Keratinocyte (primary cell): ENCODE measurements around the gene ZMIZ1.

Experiments used
- CTCF ChIP-seq, 3 experiments: IDR thresholded peaks in 1 of 3; conservative IDR thresholded peaks in 1 of 3; optimal IDR thresholded peaks in 1 of 3; 2 replicates in 2 of 3; 3 replicates in 1 of 3; pipeline versions ENCODE3 to v1.5.1; 2011; ENCODE audit warnings: low read length in 3 of 3, mild to moderate bottlenecking in 3 of 3, moderate library complexity in 2 of 3, control low read depth in 1 of 3, inconsistent platforms in 1 of 3; ENCODE audit not compliant: insufficient read depth in 2 of 3; ENCODE audit errors: extremely low read depth in 1 of 3
- EZH2 ChIP-seq: IDR thresholded peaks from one replicate; pipeline ENCODE4 v1.6.1; 2012; ENCODE audit warnings: inconsistent platforms, mild to moderate bottlenecking, low read length, moderate library complexity

DNA sequence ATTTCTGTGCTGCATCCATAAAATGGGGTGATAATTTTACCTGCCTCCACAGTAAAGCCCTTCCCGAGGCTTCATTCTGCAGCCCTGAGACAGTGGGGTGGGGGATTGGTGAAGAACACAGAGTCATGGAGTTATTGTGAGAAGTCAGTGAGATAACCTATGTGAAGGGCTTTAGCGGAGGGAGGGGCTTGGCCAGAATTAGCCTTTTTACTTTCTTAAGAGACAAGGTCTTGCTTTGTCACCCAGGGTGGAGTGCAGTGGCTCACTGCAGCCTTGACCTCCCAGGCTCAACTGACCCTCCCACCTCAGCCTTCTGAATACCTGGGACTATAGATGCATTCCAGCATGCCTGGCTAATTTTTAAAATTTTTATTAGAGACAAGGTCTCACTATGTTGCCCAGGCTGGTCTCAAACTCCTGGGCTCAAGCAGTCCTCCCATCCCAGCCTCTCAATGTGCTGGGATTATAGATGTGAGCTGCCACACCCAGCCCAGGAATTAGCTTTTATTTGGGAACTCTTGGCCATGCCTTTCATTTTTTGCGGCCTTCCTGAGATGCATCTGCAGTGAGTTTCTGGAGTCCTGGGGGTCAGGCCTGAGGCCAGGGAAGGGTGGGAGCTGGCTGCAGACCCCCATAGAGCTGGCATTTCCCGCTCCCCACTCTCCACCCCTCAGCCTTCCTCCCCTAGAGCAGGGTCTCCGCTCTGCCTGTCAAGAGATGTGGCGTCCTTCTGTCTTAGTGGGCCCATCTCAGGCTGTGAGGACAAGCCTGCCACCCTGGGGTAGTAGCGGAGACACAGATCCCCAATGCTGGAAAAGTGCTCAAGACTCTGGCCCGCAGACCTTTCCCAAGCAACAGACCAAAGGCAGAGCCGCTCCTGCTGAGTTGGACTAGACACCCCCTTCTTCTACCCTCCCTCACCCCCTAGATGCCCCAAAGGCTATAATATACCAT lies 77.0 kb downstream of the ZMIZ1 start:
- TF ChIP-seq CTCF (optimal IDR thresholded peaks at IDR 0.05 in 1 of 3, IDR thresholded peaks at IDR 0.05 in 1 of 3, conservative IDR thresholded peaks at IDR 0.05 in 1 of 3; ENCODE audit: extremely low read depth in 1 of 3, insufficient read depth in 2 of 3, low read length in 3 of 3) (no peak), EZH2 (no peak)
